ENCODE measurements around the gene DPYSL4.

The DPYSL4 gene

GRCh38 chr10:132251928-132252327 is 65.2 kb downstream of the DPYSL4 start:
- TF ChIP-seq, protein P1, sequence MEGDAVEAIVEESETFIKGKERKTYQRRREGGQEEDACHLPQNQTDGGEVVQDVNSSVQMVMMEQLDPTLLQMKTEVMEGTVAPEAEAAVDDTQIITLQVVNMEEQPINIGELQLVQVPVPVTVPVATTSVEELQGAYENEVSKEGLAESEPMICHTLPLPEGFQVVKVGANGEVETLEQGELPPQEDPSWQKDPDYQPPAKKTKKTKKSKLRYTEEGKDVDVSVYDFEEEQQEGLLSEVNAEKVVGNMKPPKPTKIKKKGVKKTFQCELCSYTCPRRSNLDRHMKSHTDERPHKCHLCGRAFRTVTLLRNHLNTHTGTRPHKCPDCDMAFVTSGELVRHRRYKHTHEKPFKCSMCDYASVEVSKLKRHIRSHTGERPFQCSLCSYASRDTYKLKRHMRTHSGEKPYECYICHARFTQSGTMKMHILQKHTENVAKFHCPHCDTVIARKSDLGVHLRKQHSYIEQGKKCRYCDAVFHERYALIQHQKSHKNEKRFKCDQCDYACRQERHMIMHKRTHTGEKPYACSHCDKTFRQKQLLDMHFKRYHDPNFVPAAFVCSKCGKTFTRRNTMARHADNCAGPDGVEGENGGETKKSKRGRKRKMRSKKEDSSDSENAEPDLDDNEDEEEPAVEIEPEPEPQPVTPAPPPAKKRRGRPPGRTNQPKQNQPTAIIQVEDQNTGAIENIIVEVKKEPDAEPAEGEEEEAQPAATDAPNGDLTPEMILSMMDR (IDR thresholded peaks at IDR 0.05; ENCODE audit: low read depth, low read length, missing control alignments), result no peak
- no peak overlapping the region for H3K4me3 ChIP-seq (replicated peaks; ENCODE audit: low read depth, low read length)
- DNase-seq (ENCODE audit: extremely low read depth, low read depth), result no peak

DNA sequence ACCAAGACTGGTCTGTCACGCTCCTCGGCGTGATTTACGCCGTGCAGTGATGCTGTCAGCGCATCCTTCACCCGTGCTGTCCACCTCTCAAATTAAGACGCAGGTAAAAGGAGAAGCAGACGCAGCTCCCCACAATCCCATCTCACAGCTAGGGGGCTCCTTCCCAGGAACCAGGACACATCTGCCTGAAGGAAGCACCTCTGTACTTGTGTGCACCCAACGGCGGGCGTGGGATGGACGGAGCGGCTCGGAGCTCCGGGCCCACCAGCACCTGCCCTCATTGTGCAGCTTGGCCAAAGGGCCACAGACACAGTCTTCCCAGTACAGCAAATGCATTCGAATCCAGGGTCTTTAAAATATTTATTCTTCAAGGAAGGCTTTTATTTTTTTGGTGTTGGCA is 65.7 kb downstream of the DPYSL4 start:
- DNase-seq (ENCODE audit: extremely low read depth, low read depth), result no peak
- H3K4me3 ChIP-seq (replicated peaks; ENCODE audit: low read depth, low read length), result no peak overlapping the region
- TF ChIP-seq, protein P1 (IDR thresholded peaks at IDR 0.05; ENCODE audit: low read depth, low read length, missing control alignments), result no peak

DNA sequence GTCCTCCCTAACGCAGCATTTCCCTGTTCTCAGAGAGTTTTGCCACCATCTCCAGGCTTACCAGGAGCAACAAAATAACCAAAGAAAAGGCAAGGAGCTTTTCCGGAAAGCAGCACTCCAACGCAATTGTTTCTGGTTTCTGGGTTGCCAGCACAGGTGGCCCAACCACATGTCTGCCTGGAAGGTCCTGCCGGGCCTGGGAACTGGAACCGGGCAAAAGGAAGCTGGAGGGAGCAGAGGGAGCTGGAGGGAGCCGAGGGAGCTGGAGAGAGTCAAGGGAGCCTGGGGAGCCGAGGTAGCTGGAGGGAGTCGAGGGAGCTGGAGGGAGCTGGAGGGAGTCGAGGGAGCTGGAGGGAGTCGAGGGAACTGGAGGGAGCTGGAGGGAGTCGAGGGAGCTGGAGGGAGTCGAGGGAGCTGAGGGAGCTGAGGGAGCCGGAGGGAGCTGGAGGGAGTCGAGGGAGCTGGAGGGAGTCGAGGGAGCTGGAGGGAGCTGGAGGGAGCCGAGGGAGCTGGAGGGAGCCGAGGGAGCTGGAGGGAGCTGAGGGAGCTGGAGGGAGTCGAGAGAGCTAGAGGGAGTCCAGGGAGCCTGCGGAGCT is 66.4 kb downstream of the DPYSL4 start:
- TF ChIP-seq, protein P1 (IDR thresholded peaks at IDR 0.05; ENCODE audit: low read depth, low read length, missing control alignments), result no peak
- H3K4me3 ChIP-seq (replicated peaks; ENCODE audit: low read depth, low read length), result no peak overlapping the region
- no peak for DNase-seq (ENCODE audit: extremely low read depth, low read depth)

GRCh38 chr10:132254841-132255240 is 68.1 kb downstream of the DPYSL4 start:
- TF ChIP-seq, protein P1 (IDR thresholded peaks at IDR 0.05; ENCODE audit: low read depth, low read length, missing control alignments), result no peak
- H3K4me3 ChIP-seq (replicated peaks; ENCODE audit: low read depth, low read length), result no peak overlapping the region
- DNase-seq (ENCODE audit: extremely low read depth, low read depth), result no peak

Measured in HFF-Myc (cell line).